Daoy (cell line): ENCODE measurements around the gene DCUN1D4. TPM values are rescaled to one million over a fixed set of nuclear protein-coding genes. Genes with fewer than 3 reads are reported as not detected.
A peak's percentile ranks its signal among the peaks of the same experiment; 100 is the strongest.
"Not testable (repeated sequence)": the region's sequence is repeated elsewhere in the genome, so short reads cannot be mapped to it uniquely, and the experiment has no call there.

Experiments used
- DNase-seq: peaks from one replicate; pipeline ENCODE4 v3.0.0-alpha.2; 2015; ENCODE audit warnings: low read depth
- total RNA-seq: library from RNA; depleted of rRNA; stranded (reverse); fragments of >200 nt; shearing (Covaris generic); gene quantifications from 2 replicates; pipeline ENCODE4 v1.2.3, GENCODE V29; 2014

DCUN1D4 gene
- total RNA-seq, 1 experiment from 2014 or later, result 11.5 TPM

GRCh38 chr4:51894059-51894645 lies 51.2 kb downstream of the DCUN1D4 start:
- no peak for DNase-seq

GRCh38 chr4:51895158-51895557 lies 52.2 kb downstream of the DCUN1D4 start:
- DNase-seq, result no peak

DNA sequence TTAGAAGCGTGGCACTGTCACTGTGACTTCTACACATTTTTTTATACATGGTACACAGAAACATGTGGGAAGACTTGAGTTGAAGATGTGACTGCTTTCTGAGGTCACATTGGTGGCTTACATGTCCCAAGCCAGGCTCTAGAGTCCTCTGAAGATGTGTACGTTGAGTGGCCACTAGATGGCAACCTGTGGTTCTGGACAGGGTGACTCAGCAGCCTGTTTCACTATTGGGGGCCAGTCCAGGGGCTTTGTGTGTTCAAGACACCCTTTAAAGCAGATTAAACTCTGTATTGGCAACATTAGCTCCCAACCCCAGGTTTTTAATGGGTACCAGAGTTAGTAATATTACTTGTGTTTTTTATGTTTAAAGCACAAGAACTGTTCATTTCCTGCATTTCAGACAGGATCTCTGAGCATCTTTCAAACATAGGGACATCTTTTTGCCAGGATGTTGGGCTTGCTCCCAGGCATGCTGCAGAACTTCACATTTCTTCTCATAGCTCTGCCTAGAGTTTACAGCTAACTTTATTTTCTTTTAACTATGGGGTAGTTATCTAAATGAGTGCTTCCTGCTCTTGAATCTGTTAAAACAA lies 53.0 kb downstream of the DCUN1D4 start:
- DNase-seq, result peak; percentile 42

GRCh38 chr4:51901363-51901762 lies 58.4 kb downstream of the DCUN1D4 start:
- no peak for DNase-seq

- DNase-seq, result peak; percentile 0
Measured at GRCh38 chr4:51906167-51906958, 63.4 kb downstream of the DCUN1D4 start.

DNA sequence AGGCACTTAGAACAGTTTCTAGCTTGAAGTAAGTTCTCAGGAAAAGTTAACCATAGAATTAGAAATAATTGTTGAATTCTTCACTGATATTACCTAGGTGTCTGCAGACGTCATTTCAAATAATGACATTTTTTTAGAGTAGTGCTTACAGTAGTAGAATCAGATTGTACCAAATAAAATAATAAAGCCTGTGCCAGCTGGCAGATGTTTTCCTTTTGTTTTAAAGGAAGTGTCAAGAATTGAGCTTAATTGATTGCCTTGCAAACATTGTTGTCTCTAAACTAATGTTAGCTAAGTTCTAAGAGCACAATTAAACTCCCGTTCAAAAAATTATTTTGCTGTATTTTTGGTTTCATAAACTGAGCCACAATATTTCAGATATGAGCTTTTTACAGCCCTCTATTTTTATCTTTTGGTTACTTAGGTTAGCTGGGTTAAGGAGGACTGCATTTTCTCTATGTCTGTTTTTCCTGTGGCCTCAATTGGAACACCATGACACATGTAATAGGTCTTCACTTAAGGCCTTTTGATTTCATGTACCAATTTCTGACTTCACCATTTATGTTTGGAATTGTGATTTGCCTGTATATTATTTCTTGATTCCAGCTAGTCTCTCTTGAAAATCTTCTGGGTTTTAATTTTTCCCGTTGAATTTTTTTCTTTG lies 64.2 kb downstream of the DCUN1D4 start:
- no peak for DNase-seq

- no peak for DNase-seq
Measured at GRCh38 chr4:51909236-51909703, 66.3 kb downstream of the DCUN1D4 start.

DNA sequence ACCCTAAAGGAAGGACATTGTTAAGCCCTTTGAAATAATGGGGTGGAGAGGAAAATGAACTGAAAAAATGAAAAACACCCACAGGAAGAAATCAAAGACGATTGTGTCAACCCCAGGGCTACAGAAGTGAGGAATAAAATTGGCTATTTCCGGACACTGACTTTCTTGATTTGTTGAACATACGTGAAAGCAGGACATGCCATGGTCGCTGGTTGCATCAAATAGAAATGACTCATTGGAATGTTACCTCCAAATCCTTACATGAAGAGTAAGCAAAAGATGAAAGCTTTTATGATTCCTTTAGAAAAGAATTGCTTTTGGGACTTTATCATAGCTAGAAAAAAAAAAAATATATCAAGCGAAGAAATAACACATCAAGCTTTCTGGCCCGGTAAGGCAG lies 75.3 kb downstream of the DCUN1D4 start:
- no peak for DNase-seq

- no peak for DNase-seq
Measured at GRCh38 chr4:51923343-51923742, 80.4 kb downstream of the DCUN1D4 start.

GRCh38 chr4:51925307-51925706 lies 82.4 kb downstream of the DCUN1D4 start:
- DNase-seq, result no peak

GRCh38 chr4:51930557-51930956 lies 87.6 kb downstream of the DCUN1D4 start:
- no peak for DNase-seq

- DNase-seq, result no peak
Measured at GRCh38 chr4:51931461-51931860, 88.5 kb downstream of the DCUN1D4 start.

DNA sequence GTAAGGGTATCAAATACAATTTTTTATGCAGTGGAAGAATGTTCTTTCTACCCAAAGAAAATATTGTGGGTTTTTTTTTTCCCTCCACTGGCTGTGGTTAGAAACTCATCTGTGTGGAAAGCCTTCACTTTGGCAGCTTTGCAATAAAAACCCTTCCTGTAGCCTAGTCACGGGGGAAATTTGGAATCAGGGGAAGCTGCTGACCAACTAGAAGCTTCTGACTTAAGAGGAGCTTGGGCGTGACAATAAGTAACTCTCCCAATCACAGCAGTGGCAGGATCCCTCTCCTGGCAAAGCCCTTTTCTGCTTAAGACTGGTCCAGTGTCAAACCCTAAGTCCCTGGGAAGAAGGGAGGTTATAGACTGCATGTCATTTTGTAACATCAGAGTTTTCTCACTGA lies 89.3 kb downstream of the DCUN1D4 start:
- no peak for DNase-seq

- no peak for DNase-seq
Measured at GRCh38 chr4:51932684-51933083, 89.7 kb downstream of the DCUN1D4 start.

DNA sequence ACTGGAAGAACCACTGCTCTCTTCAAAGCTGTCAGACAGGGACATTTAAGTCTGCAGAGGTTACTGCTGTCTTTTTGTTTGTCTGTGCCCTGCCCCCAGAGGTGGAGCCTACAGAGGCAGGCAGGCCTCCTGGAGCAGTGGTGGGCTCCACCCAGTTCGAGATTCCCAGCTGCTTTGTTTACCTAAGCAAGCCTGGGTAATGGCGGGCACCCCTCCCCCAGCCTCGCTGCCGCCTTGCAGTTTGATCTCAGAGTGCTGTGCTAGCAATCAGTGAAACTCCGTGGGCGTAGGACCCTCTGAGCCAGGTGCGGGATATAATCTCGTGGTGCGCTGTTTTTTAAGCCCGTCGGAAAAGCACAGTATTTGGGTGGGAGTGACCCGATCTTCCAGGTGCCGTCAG lies 97.5 kb downstream of the DCUN1D4 start:
- not testable (repeated sequence) for DNase-seq

- DNase-seq, result no peak
Measured at GRCh38 chr4:51942108-51942832, 99.3 kb downstream of the DCUN1D4 start.

DNA sequence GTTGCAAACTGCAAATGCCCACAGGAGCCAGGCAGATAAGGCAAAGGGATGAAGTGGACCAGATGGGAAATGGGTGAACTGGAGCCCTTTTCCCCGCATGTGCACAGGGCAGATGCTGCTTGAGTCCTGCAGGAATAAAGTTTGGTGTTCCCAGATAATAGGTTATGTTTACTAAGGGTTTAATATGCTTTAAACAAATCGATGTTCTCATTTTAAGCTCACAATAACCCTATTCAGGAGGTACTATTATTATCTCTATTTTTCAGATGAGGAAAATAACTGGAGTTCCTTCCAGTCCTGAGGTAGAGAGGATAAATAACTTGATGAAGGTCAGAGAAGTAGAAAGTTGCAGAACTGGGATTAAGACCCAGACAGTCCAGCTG lies 99.9 kb downstream of the DCUN1D4 start:
- no peak for DNase-seq

DNA sequence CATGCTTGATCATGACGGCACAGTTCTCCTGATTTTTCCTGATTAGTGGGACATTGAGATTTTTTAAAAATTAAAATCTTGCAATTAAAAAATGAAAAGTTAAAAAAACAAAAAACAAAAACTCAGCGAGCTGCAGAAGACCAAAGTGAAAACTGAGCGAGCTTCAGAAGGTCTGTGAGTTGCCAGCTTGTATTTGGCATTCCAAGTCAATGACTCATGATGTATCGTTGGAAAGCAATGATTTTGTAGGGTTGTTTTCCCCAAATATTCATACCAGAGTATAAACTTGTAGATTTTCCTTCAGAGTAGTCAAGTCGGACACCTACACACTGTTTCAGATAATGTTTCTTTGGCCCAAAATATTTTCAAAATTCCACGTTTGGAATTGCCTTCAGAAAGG lies 100.3 kb downstream of the DCUN1D4 start:
- no peak for DNase-seq

- no peak for DNase-seq
Measured at GRCh38 chr4:51958199-51958968, 115.4 kb downstream of the DCUN1D4 start.

GRCh38 chr4:51960486-51960885 lies 117.5 kb downstream of the DCUN1D4 start:
- no peak for DNase-seq
